OCI-LY1 (cell line): Measurements from ENCODE around the gene LAMB2.

Experiments
- H2AFZ ChIP-seq: fragments of 200-600 bp; sonication (generic), shearing (Covaris generic); 2 replicates; pipeline ENCODE4 v1.6.0; 2014; ENCODE audit warnings: antibody characterized with exemption, mild to moderate bottlenecking, low read length
- H3F3A ChIP-seq: fragments of 200-600 bp; sonication (generic), shearing (Covaris generic); 2 replicates; pipeline ENCODE4 v1.6.0; 2014; ENCODE audit warnings: mild to moderate bottlenecking, antibody characterized with exemption, low read length, moderate library complexity; ENCODE audit not compliant: insufficient read depth
- H3K27ac ChIP-seq: fragments of 200-600 bp; sonication (generic); 2 replicates; pipeline ENCODE4 v1.5.1; 2014; ENCODE audit warnings: low read length, mixed run types, mild to moderate bottlenecking, low read depth; ENCODE audit not compliant: poor library complexity, severe bottlenecking
- H3K27me3 ChIP-seq: fragments of 200-600 bp; sonication (generic); 2 replicates; pipeline ENCODE4 v1.6.0; 2014; ENCODE audit warnings: antibody characterized with exemption, mild to moderate bottlenecking, low read length, moderate library complexity; ENCODE audit not compliant: insufficient read depth
- H3K36me3 ChIP-seq: fragments of 200-600 bp; sonication (generic); 2 replicates; pipeline ENCODE4 v1.6.1; 2014; ENCODE audit warnings: mild to moderate bottlenecking, antibody characterized with exemption, low read length, moderate library complexity, mixed read lengths; ENCODE audit not compliant: insufficient read depth
- H3K4me1 ChIP-seq: fragments of 200-600 bp; sonication (generic); 2 replicates; pipeline ENCODE4 v1.5.1; 2014; ENCODE audit warnings: mild to moderate bottlenecking, low read length, moderate library complexity; ENCODE audit not compliant: insufficient read depth, severe bottlenecking
- H3K4me2 ChIP-seq: fragments of 200-600 bp; sonication (generic), shearing (Covaris generic); 2 replicates; pipeline ENCODE4 v1.6.1; 2014; ENCODE audit warnings: low read length
- H3K4me3 ChIP-seq: fragments of 200-600 bp; sonication (generic); 2 replicates; pipeline ENCODE4 v1.5.1; 2014; ENCODE audit warnings: low read length, low read depth, mild to moderate bottlenecking, mixed read lengths; ENCODE audit not compliant: poor library complexity, severe bottlenecking
- H3K79me2 ChIP-seq: fragments of 200-600 bp; shearing (Covaris generic); 2 replicates; pipeline ENCODE4 v1.6.1; 2016; ENCODE audit warnings: mixed run types, low read length, mixed read lengths; ENCODE audit not compliant: insufficient read depth
- H3K9ac ChIP-seq: fragments of 200-600 bp; sonication (generic), shearing (Covaris generic); 2 replicates; pipeline ENCODE4 v1.6.1; 2014; ENCODE audit warnings: mild to moderate bottlenecking, low read length, mixed read lengths
- H3K9me2 ChIP-seq: fragments of 200-600 bp; sonication (generic), shearing (Covaris generic); 2 replicates; pipeline ENCODE4 v1.6.1; 2014; ENCODE audit warnings: low read depth, mild to moderate bottlenecking, low read length, mixed read lengths
- H3K9me3 ChIP-seq: fragments of 200-600 bp; shearing (Covaris generic); 2 replicates; pipeline ENCODE4 v1.6.1; 2014; ENCODE audit warnings: low read length, mixed read lengths
- H4K20me1 ChIP-seq: fragments of 200-600 bp; sonication (generic), shearing (Covaris generic); 2 replicates; pipeline ENCODE4 v1.6.0; 2016; ENCODE audit warnings: mild to moderate bottlenecking, low read length; ENCODE audit not compliant: insufficient read depth
- CTCF ChIP-seq: fragments of 200-600 bp; sonication (generic), shearing (Covaris generic); IDR thresholded peaks from 2 replicates; pipeline ENCODE4 v1.5.1; 2017; ENCODE audit warnings: mild to moderate bottlenecking, antibody characterized with exemption, low read length, moderate library complexity, mixed read lengths
- EZH2 ChIP-seq: fragments of 200-600 bp; sonication (generic), shearing (Covaris generic); IDR thresholded peaks from 2 replicates; pipeline ENCODE4 v1.8.0; 2017; ENCODE audit warnings: borderline replicate concordance, mixed run types, mild to moderate bottlenecking, antibody characterized with exemption, low read length, moderate library complexity, mixed read lengths

LAMB2 gene

GRCh38 chr3:49121132-49121736 is 11.6 kb downstream of the LAMB2 start:
- Histone ChIP-seq H3K9me2 (no peaks in the 10 kb centered on the region), H3K79me2 (no peaks in the 10 kb centered on the region), H3K27ac (peak overlapping the region; percentile 76), H3K36me3 (peaks cover 31% of the 10 kb centered on the region), H4K20me1 (no peaks in the 10 kb centered on the region), H2AFZ (no peak overlapping the region), H3F3A (no peaks in the 10 kb centered on the region), H3K27me3 (no peaks in the 10 kb centered on the region), H3K9ac (peak overlapping the region; percentile 87), H3K4me3 (peak overlapping the region; percentile 85), H3K9me3 (no peaks in the 10 kb centered on the region), H3K4me1 (peaks cover 20% of the 10 kb centered on the region), H3K4me2 (peak overlapping the region; percentile 99)
- TF ChIP-seq EZH2, result no peak
- no peak for TF ChIP-seq CTCF

DNA sequence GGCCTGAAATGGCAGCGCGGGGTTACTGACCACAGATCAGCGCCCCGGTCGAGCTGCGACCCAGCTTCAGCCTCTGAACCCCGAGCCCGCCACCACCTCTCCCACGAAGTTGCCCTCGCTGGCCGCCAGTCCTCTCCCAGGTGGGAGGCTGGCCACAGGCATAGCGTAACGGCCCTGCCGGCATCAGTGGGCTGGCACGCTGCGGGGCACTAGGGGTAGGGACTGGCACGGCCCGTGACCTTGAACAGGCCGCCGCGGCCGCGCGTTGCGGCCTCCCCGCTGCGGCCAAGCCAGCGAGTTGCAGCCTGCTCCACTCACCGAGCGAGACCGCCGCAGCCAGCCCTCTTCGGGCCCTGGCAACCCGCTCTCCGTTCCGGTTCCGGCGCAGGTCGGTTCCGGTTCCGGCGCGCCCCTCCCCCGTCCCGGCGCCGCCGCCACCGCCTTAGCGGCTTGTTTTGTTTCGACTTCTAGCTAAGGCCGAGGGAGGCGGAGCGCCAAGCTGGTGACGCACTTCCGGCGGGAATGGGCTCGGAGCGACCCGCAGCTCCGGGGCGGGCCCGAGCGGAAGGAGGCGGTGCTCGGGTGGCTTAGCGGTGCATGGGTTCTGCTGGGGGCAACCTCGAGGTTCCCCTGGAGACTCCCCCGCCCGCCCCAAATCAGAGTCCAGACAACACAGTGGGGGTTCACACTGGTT is 12.3 kb downstream of the LAMB2 start, which contains the start of gene USP19:
TSS of gene USP19 (minus strand) at position 386 of the 694 bp plus-strand sequence. CDS start 1,678 bp downstream, outside the sequence.
- no peak for TF ChIP-seq CTCF
- TF ChIP-seq EZH2, result no peak
- H3K9me2 ChIP-seq, result no peaks in the 10 kb centered on the region
- H3K27me3 ChIP-seq, result no peaks in the 10 kb centered on the region
- H3F3A ChIP-seq, result no peaks in the 10 kb centered on the region
- H3K79me2 ChIP-seq, result no peaks in the 10 kb centered on the region
- H3K36me3 ChIP-seq, result peaks cover 38% of the 10 kb centered on the region
- peak within 1 kb of the TSS; percentile 76 for H3K27ac ChIP-seq
- H2AFZ ChIP-seq, result no peak within 1 kb of the TSS
- H3K4me1 ChIP-seq, result peaks cover 20% of the 10 kb centered on the region
- no peaks in the 10 kb centered on the region for H4K20me1 ChIP-seq
- no peaks in the 10 kb centered on the region for H3K9me3 ChIP-seq
- peak within 1 kb of the TSS; percentile 85 for H3K4me3 ChIP-seq
- peak within 1 kb of the TSS; percentile 99 for H3K4me2 ChIP-seq
- H3K9ac ChIP-seq, result peak within 1 kb of the TSS; percentile 87

GRCh38 chr3:49120096-49120437 is 12.8 kb downstream of the LAMB2 start:
- no peaks in the 10 kb centered on the region for H3K9me2 ChIP-seq
- peaks cover 20% of the 10 kb centered on the region for H3K4me1 ChIP-seq
- peak overlapping the region; percentile 69 for H3K27ac ChIP-seq
- H3K79me2 ChIP-seq, result no peaks in the 10 kb centered on the region
- H4K20me1 ChIP-seq, result no peaks in the 10 kb centered on the region
- no peak overlapping the region for H2AFZ ChIP-seq
- TF ChIP-seq EZH2, result no peak
- no peak for TF ChIP-seq CTCF
- peak overlapping the region; percentile 99 for H3K4me2 ChIP-seq
- H3K4me3 ChIP-seq, result peak overlapping the region; percentile 85
- peak overlapping the region; percentile 87 for H3K9ac ChIP-seq
- peaks cover 43% of the 10 kb centered on the region for H3K36me3 ChIP-seq
- H3K9me3 ChIP-seq, result no peaks in the 10 kb centered on the region
- no peaks in the 10 kb centered on the region for H3F3A ChIP-seq
- no peaks in the 10 kb centered on the region for H3K27me3 ChIP-seq
